Urothelium cell line (cell line): Measurements from ENCODE around the gene TMCO4.
"Not testable (repeated sequence)": the region's sequence is repeated elsewhere in the genome, so short reads cannot be mapped to it uniquely, and the experiment has no call there.

Experiments
- DNase-seq: peaks from one replicate; pipeline ENCODE4 v3.0.0; 2011; ENCODE audit warnings: low spot score, mixed read lengths
- FAIRE-seq: peaks from 2 replicates; lab custom pipeline; 2011; peaks lifted over from hg19 to GRCh38; lab: Jason Lieb, UNC

The TMCO4 gene

GRCh38 chr1:19814244-19814661 is 14.5 kb upstream of the TMCO4 start:
- DNase-seq, result no peak
- no peak for FAIRE-seq

- FAIRE-seq, result no peak
These were observed 13.9 kb upstream of the TMCO4 start for GRCh38 chr1:19813643-19813960.

DNA sequence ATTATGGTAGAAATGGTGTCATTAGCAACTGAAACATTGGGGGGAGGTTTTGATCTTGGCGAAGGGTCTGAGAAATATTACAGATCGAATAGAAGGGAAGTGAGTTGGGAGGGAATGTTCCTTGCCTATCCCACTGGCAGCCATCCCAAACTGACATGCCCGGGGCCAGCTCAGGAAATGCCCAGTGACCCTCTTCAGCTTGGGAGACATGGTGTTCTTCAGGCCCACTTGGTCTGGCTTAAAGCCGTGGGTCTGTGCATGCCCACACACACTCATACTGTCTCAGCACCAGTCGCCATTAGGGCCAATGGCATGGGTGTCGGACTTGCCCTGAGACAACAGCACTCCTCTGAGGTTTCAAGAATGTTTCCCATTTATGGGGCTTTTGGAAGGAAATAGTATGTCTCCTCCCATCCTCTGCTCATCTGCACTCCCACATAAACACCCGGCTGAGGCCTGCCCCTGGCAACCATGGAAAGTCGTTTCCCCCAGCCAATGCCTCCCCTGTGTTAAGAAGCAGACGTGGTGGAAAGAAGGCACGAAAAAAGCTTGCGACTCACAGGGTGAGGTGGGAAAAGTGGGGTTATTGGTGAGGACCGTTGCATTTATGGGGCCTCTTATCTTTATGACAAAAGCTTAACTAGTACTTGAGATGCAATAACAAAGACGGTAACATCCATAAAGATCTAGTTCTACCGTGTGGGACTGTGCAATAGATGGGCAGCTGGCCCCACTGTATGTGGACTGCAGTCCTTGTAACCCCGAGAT is 13.3 kb upstream of the TMCO4 start:
- no peak for DNase-seq
- no peak for FAIRE-seq

More at GRCh38 chr1:19813643-19813960, 13.9 kb upstream of the TMCO4 start:
- no peak for DNase-seq

- no peak for FAIRE-seq
- no peak for DNase-seq
These were observed 11.6 kb upstream of the TMCO4 start for GRCh38 chr1:19811206-19811851.

GRCh38 chr1:19809044-19809750 is 9.5 kb upstream of the TMCO4 start:
- FAIRE-seq (no peak), DNase-seq (no peak)

GRCh38 chr1:19808351-19808750 is 8.6 kb upstream of the TMCO4 start:
- DNase-seq (no peak), FAIRE-seq (no peak)

DNA sequence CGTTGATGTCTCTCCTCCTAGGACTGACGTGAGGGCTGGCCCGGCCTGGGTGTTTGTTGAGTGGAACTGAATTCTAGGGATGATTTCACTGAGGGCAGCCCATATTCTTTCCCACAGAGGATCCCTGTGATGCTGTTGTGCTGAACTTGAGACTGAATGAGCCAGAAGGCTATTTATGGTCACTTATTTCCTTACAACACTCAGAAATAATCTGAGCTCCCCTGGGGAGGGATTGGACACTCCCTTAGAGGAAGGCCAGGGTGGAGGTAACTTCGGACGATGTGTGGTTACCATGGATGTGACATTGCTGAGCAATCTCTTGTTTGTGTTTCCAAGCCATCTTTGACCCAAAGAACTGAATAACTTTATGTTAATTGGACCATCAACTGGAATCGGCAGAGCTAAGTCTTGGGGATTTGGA is 5.1 kb upstream of the TMCO4 start:
- no peak for FAIRE-seq

GRCh38 chr1:19802269-19802668 is 2.6 kb upstream of the TMCO4 start:
- FAIRE-seq (no peak), DNase-seq (no peak)

More for the DNA sequence above, 5.1 kb upstream of the TMCO4 start:
- no peak for DNase-seq

DNA sequence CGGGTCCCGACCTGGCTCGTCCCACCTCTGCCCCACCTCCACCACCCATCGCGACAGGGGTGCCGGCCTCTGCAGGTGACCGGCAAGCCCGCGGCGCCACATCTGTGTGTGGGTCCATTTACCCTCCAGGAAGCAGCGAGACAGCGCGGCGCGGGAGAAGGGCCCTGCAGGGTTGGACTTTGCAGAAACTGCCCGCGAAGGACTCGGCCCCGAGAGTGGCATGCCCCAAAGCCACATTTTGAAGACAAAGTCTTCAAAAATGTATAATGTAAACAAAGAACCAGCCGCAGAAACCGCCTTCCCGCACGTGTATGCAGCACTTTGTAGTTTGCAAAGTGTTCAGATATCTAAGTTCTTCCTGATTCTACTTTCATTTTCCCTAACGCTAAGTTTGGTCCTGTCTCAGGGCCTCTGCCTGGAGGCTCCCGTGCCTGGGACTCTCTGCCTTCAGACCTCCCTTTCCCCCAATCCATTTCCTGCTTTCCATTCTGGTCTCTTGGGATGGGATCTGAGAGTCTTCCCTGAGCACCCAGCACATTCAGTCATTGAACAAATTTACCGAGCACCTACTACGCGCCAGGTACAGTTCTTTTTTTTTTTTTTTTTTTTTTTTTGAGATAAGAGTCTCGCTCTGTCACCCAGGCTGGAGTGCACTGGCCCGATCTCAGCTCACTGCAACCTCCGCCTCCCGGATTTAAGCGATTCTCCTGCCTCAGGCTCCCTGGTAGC is 524 bp upstream of the TMCO4 start:
- DNase-seq, result peak; percentile 58
- FAIRE-seq, result peak; percentile 74

GRCh38 chr1:19798486-19799229 is 1.1 kb downstream of the TMCO4 start:
- DNase-seq (no peak), FAIRE-seq (no peak)

DNA sequence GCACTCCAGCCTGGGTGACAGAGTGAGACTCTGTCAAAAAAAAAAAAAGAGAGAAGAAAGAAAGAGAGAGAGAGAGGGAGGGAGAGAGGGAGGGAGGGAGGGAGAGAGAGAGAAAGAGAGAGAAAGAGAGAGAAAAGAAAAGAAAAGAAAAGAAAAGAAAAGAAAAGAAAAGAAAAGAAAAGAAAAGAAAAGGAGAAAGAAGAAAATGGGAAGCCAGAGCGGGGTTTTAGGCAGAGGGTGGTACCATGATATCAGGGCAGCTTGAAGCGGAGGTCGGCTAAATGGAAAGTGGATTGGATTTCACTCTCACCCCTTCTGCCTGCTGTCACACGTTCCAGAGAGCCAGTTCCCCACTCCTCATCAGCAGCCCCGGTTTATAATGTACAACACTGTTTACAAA is 1.9 kb downstream of the TMCO4 start:
- DNase-seq (no peak), FAIRE-seq (no peak)

DNA sequence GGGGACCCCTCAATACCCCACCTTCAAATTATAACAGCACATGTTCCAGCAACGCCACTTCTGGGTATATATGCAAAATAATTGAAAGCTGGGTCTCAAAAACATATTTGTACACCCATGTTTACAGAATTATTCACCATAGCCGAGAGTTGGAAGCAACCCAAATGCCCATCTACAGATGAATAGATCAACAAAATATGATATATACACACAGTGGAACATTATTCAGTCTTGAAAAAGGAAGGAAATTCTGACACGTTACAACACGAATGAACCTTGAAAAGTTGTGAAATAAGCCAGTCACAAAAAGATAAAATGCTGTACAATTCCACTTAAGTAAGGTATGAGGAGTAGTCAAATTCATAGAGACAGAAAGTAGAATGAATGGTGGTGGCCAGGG is 5.1 kb downstream of the TMCO4 start:
- no peak for FAIRE-seq

DNA sequence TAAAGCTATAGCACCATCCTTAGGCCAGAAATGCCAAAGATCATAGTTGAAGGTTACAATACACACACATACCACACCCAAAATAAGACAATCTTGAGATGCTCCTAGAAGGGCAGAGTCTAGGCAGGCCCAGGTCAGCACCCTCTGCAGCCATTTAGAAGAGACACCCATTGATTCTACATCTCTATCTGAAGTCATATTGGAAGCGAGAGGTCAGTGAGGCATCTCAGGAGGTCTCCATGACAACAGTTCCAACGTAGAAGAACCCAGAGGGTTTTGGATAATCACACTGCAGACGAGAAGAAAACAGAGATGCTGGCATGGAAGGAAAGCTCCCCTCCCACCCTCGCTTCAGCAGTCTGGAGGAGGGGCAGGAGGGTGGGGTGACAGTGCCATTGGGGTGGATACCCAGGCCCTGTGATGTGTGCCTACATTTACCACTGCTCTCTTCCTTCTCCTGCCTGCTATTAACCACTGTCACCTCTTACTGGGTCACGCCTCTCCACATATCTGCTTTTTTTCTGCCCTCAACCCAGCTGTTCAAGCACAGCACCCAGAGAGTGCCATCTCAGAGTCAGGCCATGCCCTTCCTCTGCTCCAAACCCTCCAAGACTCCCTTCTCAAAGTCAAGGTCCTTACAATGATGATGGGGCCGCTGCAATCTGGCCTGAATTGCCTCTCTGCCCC is 6.2 kb downstream of the TMCO4 start:
- DNase-seq, result no peak
- no peak for FAIRE-seq

More for the DNA sequence above, 5.1 kb downstream of the TMCO4 start:
- no peak for DNase-seq

DNA sequence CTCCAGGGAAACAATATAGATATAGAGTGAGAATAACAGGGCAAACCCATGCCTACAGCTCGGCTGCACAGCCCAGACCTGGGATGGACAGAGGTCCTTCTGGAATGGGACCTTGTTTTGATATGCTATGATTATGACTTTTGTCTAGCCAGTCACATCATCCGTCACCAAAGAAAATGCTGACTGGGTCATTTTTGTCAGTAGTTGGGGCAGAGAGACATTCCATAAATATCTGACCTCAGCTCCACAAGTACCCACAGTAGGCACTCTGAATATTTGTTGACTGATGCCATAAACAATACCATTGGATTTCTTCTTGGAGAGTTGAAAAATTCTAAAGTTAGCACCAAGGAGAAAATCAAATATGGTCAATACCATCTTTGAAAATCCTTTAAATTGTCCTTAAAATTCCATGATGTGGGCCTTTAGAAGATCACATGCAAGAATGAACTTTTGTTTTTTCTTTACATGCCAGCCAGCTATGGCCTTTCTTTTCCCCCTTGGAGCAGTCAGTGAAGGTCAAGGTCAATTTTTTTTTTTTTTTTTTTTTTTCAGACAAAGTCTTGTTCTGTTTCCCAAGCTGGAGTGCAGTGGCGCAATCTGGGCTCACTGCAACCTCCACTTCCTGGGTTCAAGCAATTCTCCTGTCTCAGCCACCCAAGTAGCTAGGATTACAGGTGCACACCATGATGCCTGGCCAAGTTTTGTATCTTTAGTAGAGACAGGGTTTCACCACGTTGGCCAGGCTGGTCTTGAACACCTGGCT is 7.3 kb downstream of the TMCO4 start:
- DNase-seq (no peak), FAIRE-seq (no peak)

DNA sequence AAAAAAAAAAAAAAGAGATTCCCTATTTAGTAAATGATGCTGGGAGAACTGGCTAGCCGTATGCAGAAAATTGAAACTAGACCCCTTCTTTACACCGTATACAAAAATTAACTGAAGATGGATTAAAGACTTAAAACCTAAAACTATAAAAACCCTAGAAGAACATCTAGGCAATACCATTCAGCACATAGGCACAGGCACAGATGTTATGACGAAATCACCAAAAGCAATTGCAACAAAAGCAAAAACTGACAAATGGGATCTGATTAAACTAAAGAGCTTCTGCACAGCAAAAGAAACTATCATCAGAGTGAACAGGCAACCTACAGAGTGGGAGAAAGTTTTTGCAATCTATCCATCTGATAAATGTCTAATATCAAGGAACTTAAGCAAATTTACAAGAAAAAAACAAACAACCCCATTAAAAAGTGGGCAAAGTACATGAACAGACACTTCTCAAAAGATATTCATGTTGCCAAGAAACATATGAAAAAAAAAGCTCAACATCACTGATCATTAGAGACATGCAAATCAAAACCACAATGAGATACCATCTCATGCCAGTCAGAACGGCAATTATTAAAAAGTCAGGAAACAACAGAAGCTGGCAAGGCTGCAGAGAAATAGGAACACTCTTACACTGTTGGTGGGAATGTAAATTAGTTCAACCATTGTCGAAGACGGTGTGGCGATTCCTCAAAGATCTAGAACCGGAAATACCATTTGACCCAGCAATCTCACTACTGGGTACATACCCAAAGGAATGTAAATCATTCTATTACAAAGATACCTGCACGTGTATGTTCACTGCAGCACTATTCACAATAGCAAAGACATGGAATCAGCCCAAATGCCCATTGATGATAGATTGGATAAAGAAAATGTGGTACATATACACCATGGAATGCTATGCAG is 9.4 kb downstream of the TMCO4 start:
- DNase-seq, FAIRE-seq: not testable (repeated sequence)

DNA sequence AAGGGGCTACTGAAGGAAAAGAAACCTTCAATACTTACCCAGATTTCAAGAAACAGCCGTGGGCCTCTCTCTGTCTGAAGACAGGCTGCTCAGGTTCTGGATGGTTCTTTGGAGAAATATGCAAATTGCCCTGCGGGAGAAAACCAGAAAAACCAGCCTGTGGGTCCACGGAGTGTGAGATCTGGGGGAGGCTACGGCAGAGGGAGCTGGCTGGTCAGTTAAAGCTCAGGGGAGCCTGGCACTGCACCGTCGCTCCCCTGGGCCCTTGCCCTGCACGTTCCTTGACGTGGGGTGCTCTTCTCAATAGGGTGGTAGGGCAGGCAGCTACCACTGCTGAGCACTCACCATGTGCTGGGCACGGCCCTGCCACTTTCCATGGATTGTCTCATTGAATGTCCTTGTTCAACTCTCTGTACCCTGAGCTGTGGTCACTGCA is 12.7 kb downstream of the TMCO4 start:
- FAIRE-seq, result no peak
- DNase-seq, result no peak

DNA sequence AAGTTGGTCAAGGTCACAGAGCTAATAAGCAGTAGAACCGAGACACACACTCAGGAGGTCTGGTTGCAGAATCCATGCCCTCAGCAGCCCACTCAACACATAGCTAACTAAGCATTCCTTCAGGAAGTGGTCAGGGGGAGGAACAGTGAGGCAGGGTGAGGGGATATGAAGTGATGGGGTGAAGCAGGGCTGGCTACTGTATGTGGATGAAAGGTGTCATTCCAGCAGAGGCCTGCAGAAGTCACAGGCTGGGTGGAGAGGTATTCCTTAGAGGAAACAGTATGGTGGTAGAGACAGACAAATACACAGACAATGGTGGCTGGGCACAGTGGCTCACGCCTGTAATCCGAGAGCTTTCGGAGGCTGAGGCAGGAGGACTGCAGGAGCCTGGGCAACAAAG is 14.1 kb downstream of the TMCO4 start:
- DNase-seq (no peak), FAIRE-seq (no peak)

GRCh38 chr1:19780267-19780877 is 19.3 kb downstream of the TMCO4 start:
- FAIRE-seq (no peak), DNase-seq (no peak)
